IPS DF 6.9 (cell line): ENCODE data around the gene TMEM255A.

Experiments used
- DNase-seq: peaks from one replicate; pipeline ENCODE4 v3.0.0-alpha.2; 2013; ENCODE audit warnings: low read depth, low spot score
- H3K27ac ChIP-seq: one replicate; pipeline ENCODE4 v1.5.1; 2013; ENCODE audit warnings: low read length, control low read depth
- H3K27me3 ChIP-seq: 2 replicates; pipeline ENCODE4 v1.6.1; 2013; ENCODE audit warnings: mild to moderate bottlenecking, low read length; ENCODE audit not compliant: control insufficient read depth, insufficient read depth
- H3K36me3 ChIP-seq: 2 replicates; pipeline ENCODE4 v1.6.1; 2013; ENCODE audit warnings: low read length; ENCODE audit not compliant: control insufficient read depth, insufficient read depth
- H3K4me1 ChIP-seq: 2 replicates; pipeline ENCODE4 v1.6.1; 2013; ENCODE audit warnings: low read length; ENCODE audit not compliant: control insufficient read depth, insufficient read depth
- H3K4me3 ChIP-seq: 2 replicates; pipeline ENCODE4 v1.5.1; 2013; ENCODE audit warnings: mild to moderate bottlenecking, low read length
- H3K9me3 ChIP-seq: 2 replicates; pipeline ENCODE4 v1.6.1; 2013; ENCODE audit warnings: low read length, inconsistent platforms; ENCODE audit not compliant: control insufficient read depth, insufficient read depth
- WGBS: extraction: QIAGEN DNeasy Blood & Tissue Kit; methylation state at CpG from one replicate; pipeline ENCODE4 v1.1.7; 2013; ENCODE audit warnings: mixed read lengths, missing lambda C conversion rate; ENCODE audit not compliant: insufficient read length, insufficient coverage; 5-methylcytosine and 5-hydroxymethylcytosine counted together

Gene TMEM255A

GRCh38 chrX:120332394-120332793, 21.1 kb upstream of the TMEM255A start:
- Histone ChIP-seq H3K27ac (no peak overlapping the region), H3K4me1 (peaks cover 3% of the 10 kb centered on the region; the same call in 1 of the 2 replicates), H3K9me3 (no peaks in the 10 kb centered on the region), H3K27me3 (no peaks in the 10 kb centered on the region), H3K36me3 (no peaks in the 10 kb centered on the region), H3K4me3 (no peak overlapping the region)
- no peak for DNase-seq
- WGBS = no CpG with 5 or more reads among the region's 1 CpG

- Histone ChIP-seq H3K4me3 (no peak overlapping the region), H3K27ac (no peak overlapping the region), H3K36me3 (no peaks in the 10 kb centered on the region), H3K27me3 (no peaks in the 10 kb centered on the region), H3K4me1 (peaks cover 3% of the 10 kb centered on the region; the same call in 1 of the 2 replicates), H3K9me3 (no peaks in the 10 kb centered on the region)
- WGBS = no CpG with 5 or more reads among the region's 2 CpGs
- DNase-seq = no peak
Observed at GRCh38 chrX:120331116-120331515, 19.9 kb upstream of the TMEM255A start.

GRCh38 chrX:120321520-120322281, 10.4 kb upstream of the TMEM255A start:
- no peaks in the 10 kb centered on the region for H3K36me3 ChIP-seq
- H3K9me3 ChIP-seq = no peaks in the 10 kb centered on the region
- DNase-seq = no peak
- no peak overlapping the region for H3K27ac ChIP-seq
- H3K4me1 ChIP-seq = no peaks in the 10 kb centered on the region
- WGBS = no CpG with 5 or more reads among the region's 4 CpGs
- no peaks in the 10 kb centered on the region for H3K27me3 ChIP-seq
- H3K4me3 ChIP-seq = no peak overlapping the region

- H3K36me3 ChIP-seq = no peaks in the 10 kb centered on the region
- WGBS = no CpG with 5 or more reads among the region's 4 CpGs
- DNase-seq = no peak
- no peak overlapping the region for H3K4me3 ChIP-seq
- no peaks in the 10 kb centered on the region; the same call in 1 of the 2 replicates for H3K27me3 ChIP-seq
- no peaks in the 10 kb centered on the region for H3K9me3 ChIP-seq
- H3K27ac ChIP-seq = no peak overlapping the region
- no peaks in the 10 kb centered on the region for H3K4me1 ChIP-seq
Observed at GRCh38 chrX:120318411-120318810, 7.2 kb upstream of the TMEM255A start.

- no peaks in the 10 kb centered on the region for H3K36me3 ChIP-seq
- H3K9me3 ChIP-seq = no peaks in the 10 kb centered on the region
- no peak overlapping the region for H3K27ac ChIP-seq
- peaks cover 8% of the 10 kb centered on the region for H3K27me3 ChIP-seq
- H3K4me1 ChIP-seq = no peaks in the 10 kb centered on the region
- DNase-seq = no peak
- H3K4me3 ChIP-seq = no peak overlapping the region
- no CpG with 5 or more reads among the region's 5 CpGs for WGBS
Observed at GRCh38 chrX:120316587-120317283, 5.5 kb upstream of the TMEM255A start.

- Histone ChIP-seq H3K27ac (no peak overlapping the region), H3K9me3 (no peaks in the 10 kb centered on the region), H3K27me3 (peaks cover 10% of the 10 kb centered on the region), H3K4me3 (no peak overlapping the region), H3K4me1 (no peaks in the 10 kb centered on the region), H3K36me3 (no peaks in the 10 kb centered on the region)
- WGBS = no CpG with 5 or more reads among the region's 4 CpGs
- no peak for DNase-seq
Observed at GRCh38 chrX:120315776-120316175, 4.5 kb upstream of the TMEM255A start.

- peaks cover 29% of the 10 kb centered on the region for H3K27me3 ChIP-seq
- H3K4me1 ChIP-seq = no peaks in the 10 kb centered on the region
- no peak overlapping the region for H3K27ac ChIP-seq
- no CpG with 5 or more reads among the region's 4 CpGs for WGBS
- no peak for DNase-seq
- no peak overlapping the region for H3K4me3 ChIP-seq
- H3K36me3 ChIP-seq = no peaks in the 10 kb centered on the region
- H3K9me3 ChIP-seq = no peaks in the 10 kb centered on the region
Observed at GRCh38 chrX:120311727-120312063, 434 bp upstream of the TMEM255A start.

- H3K36me3 ChIP-seq = no peaks in the 10 kb centered on the region
- no peak for DNase-seq
- no peaks in the 10 kb centered on the region for H3K9me3 ChIP-seq
- WGBS = no CpG with 5 or more reads among the region's 32 CpGs
- peak overlapping the region; percentile 57; the same call in 1 of the 2 replicates for H3K4me3 ChIP-seq
- peaks cover 33% of the 10 kb centered on the region for H3K27me3 ChIP-seq
- H3K4me1 ChIP-seq = no peaks in the 10 kb centered on the region
- H3K27ac ChIP-seq = no peak overlapping the region
Observed at GRCh38 chrX:120309873-120310705, 1.2 kb downstream of the TMEM255A start.

- WGBS = no CpG with 5 or more reads among the region's 52 CpGs
- Histone ChIP-seq H3K9me3 (no peaks in the 10 kb centered on the region), H3K27ac (no peak overlapping the region), H3K4me1 (no peaks in the 10 kb centered on the region), H3K4me3 (peak overlapping the region; percentile 35; the same call in 1 of the 2 replicates), H3K36me3 (no peaks in the 10 kb centered on the region), H3K27me3 (peaks cover 33% of the 10 kb centered on the region)
- DNase-seq = no peak
Observed at GRCh38 chrX:120308959-120309872, 2.0 kb downstream of the TMEM255A start.
